Islet of Langerhans (tissue), 1 donor: Measurements from ENCODE around the gene TEAD1.

Experiments
- FAIRE-seq: peaks from one replicate; lab custom pipeline; 2011; peaks lifted over from hg19 to GRCh38; lab: Jason Lieb, UNC

The TEAD1 gene

GRCh38 chr11:12792018-12792417 is 117.8 kb downstream of the TEAD1 start:
- FAIRE-seq: no peak

DNA sequence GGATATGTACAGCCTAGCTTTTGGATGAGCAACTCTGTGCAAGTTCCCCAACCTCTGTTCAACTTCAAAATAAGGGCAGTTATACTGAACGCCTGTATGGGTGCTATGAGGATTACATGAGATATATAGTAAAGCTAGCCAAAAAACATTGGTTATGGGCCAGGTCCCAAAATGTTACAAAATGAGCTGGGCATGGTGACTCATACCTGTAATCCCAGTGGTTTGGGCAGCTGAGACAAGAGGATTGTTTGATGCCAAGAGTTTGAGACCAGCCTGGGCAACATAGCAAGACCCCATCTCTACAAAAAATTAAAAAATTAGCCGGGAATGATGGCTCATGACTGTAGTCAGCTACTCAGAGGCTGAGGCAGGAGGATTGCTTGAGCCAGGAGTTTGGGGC is 118.4 kb downstream of the TEAD1 start:
- no peak for FAIRE-seq

GRCh38 chr11:12793065-12793464 is 118.8 kb downstream of the TEAD1 start:
- FAIRE-seq: no peak

GRCh38 chr11:12793506-12793905 is 119.3 kb downstream of the TEAD1 start:
- FAIRE-seq: no peak

- no peak for FAIRE-seq
These were observed 120.5 kb downstream of the TEAD1 start for GRCh38 chr11:12794576-12795230.

- FAIRE-seq: no peak
These were observed 123.8 kb downstream of the TEAD1 start for GRCh38 chr11:12797996-12798395.

GRCh38 chr11:12798609-12799011 is 124.4 kb downstream of the TEAD1 start:
- FAIRE-seq: no peak

DNA sequence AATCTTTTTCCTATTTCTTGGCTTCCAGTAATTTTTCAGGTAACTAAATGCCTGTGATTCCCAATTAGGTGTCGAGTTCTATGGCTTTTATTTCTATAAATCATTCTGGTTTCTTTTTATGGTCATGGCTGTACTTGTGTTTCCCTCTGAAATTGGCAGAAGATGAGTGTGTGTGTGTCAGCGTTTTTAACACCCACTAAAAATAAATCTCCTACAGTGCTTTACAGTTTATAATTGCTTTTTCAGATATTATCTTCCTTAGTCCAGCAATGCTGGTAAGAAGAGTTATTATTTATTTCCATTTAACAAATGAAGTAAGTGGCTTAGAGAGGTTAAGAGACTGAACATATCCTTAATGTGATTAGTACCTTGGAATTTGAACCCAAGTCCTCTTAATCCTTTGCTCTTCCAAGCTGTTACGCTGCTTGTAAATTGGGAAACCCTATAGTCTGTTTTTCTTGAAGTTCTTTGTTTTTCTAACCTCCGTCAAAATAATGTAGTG is 125.2 kb downstream of the TEAD1 start:
- peak; percentile 82 for FAIRE-seq

DNA sequence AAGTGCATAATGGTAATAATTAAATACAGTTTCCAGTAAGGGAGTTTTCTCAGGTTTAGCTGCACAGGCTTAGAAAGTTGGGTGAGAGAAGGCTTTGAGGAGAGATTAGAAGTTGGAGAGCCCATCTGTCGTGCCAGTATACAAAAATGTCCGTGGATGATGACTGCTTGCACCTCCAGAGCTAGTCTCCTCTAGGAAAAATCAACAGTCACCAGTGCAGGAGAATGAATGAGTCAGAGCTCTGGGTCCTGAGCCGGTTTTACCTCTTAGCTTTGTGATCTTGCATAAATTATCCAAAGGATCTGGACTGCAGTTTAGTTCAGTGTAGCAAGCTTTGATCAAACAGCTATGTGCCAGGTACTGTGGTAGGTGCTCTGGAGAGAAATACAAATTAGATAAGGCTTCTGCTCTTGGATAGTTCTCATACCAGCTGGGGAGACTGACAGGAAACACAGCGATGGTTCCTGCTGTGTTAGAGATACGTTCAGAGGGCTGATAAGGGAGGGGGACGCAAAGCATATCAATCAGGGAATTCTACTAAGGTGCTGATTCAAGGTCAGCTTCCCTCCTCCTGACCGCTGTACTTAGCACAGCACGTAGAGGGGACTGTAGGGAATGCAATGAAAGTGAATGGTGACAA is 125.9 kb downstream of the TEAD1 start:
- FAIRE-seq: peak; percentile 85

DNA sequence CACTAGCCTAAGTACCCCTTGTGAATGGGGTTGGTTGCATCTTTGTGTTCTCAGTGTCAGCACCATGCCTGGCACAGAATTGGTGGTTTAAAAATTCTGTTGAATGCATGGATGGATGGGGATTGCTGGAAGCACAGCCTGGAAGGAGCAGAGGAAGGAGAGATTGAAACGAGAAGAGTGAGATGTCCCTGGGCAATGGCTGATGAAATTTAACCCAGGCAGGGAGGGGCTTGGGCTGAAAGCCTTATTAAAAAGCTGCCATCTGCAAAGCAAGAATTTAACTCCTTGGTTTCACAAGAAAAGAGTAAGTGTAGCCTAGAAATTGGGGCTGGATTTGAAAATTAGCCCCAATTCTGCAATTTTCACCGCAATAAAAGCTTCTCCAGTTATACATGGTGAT is 126.7 kb downstream of the TEAD1 start:
- FAIRE-seq: no peak

DNA sequence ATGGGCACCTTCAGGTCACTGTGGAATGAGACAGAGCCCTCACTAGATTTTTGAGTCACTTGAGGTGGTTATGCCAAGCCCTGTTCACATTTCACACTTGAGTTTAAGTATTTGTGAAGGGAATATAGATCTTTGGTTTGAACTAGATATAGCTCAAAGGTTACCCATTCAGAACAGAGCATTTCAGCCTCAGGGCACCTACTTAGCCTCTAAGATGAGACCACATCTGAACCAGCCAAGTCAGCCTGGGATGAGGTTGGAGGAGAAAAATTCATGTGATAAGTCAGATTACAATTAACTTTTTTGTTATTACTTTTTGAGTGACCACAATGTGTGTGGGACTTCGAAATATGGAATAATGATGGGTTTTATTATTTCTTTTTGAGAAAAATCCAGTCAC is 127.8 kb downstream of the TEAD1 start:
- no peak for FAIRE-seq

- FAIRE-seq: peak; percentile 97
These were observed 128.3 kb downstream of the TEAD1 start for GRCh38 chr11:12802418-12803085.

GRCh38 chr11:12803086-12803826 is 129.0 kb downstream of the TEAD1 start:
- FAIRE-seq: no peak

- FAIRE-seq: no peak
These were observed 131.9 kb downstream of the TEAD1 start for GRCh38 chr11:12806113-12806512.

GRCh38 chr11:12807621-12808020 is 133.4 kb downstream of the TEAD1 start:
- no peak for FAIRE-seq

- no peak for FAIRE-seq
These were observed 134.3 kb downstream of the TEAD1 start for GRCh38 chr11:12808519-12808918.

DNA sequence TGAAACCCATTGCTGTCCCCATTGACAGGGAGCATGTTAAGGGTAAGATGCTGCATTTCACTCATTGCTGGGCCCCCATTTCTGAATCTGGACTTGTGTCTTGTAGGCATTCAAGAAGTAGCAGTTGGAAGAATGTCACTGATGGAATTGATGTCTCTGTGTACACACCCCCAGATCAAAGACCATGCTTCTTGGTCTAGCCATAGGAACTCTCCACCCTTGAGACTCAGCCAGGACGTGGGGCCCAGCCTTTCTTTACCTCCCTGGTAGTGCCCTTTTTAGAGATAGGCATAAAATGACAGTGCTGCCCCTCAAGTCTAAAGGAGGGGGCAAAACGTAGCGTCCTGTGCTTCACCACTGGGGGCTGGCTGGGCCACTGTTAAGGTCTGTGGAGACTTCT is 135.1 kb downstream of the TEAD1 start:
- no peak for FAIRE-seq

- no peak for FAIRE-seq
These were observed 135.8 kb downstream of the TEAD1 start for GRCh38 chr11:12809864-12810567.

DNA sequence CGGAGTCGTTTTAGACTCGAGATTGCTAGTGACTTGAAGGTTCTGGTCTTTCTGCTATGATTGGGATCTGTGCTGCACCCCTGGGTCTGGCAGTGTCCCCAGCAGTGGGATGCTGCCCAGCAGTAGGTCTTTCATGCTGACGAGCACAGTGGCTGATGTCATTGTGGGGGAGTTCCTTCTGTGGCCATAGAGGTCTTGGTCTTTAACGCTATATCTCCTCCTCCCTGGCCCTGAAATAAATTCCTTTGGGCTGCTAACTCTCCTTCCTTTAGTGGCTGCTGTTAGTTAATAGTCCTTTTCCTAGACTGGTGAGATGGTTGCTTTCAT is 136.3 kb downstream of the TEAD1 start:
- FAIRE-seq: no peak

DNA sequence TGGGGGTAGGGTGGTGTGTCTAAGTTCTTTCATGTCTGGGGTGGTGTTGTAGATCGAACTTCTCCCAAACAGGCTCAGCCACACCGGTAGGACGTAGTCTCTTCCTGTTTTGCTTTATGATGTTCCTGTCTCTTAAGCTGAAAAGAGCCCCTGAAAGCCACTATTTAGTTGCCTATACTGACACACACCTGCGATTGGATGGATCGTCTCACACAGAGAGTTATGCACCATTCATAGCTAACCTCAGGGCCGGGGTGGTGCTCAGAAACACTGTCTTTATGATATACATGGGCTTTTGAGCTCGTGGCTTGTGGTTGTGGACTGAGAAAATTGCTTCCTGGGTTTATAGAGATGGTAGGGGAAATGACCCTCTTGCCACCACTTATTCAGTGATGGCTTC is 137.6 kb downstream of the TEAD1 start:
- FAIRE-seq: no peak

GRCh38 chr11:12812849-12813248 is 138.6 kb downstream of the TEAD1 start:
- no peak for FAIRE-seq
